HG03060 (cell line): ENCODE results near the gene FGF7.
"Not testable (repeated sequence)": the region's sequence is repeated elsewhere in the genome, so short reads cannot be mapped to it uniquely, and the experiment has no call there.

ENCODE experiments used
- ATAC-seq: cut with Tn5 transposase; IDR thresholded peaks from one replicate; pipeline ENCODE4 v1.9.1; 2021; ENCODE audit warnings: low read depth, moderate number of reproducible peaks; ENCODE audit not compliant: unreplicated experiment

FGF7 gene

GRCh38 chr15:49492151-49492550 is 69.1 kb downstream of the FGF7 start:
- no peak for ATAC-seq

- ATAC-seq: no peak
Measured at GRCh38 chr15:49492830-49493229, 69.8 kb downstream of the FGF7 start.

- no peak for ATAC-seq
Measured at GRCh38 chr15:49494842-49495241, 71.8 kb downstream of the FGF7 start.

- ATAC-seq: no peak
Measured at GRCh38 chr15:49495993-49496753, 73.1 kb downstream of the FGF7 start.

GRCh38 chr15:49501586-49501985 is 78.5 kb downstream of the FGF7 start:
- ATAC-seq: no peak

- ATAC-seq: no peak
Measured at GRCh38 chr15:49506341-49506740, 83.3 kb downstream of the FGF7 start.

- ATAC-seq: no peak
Measured at GRCh38 chr15:49507261-49507660, 84.2 kb downstream of the FGF7 start.

GRCh38 chr15:49512739-49513138 is 89.7 kb downstream of the FGF7 start:
- not testable (repeated sequence) for ATAC-seq

- no peak for ATAC-seq
Measured at GRCh38 chr15:49521802-49522201, 98.8 kb downstream of the FGF7 start.

- no peak for ATAC-seq
Measured at GRCh38 chr15:49528289-49528688, 105.2 kb downstream of the FGF7 start.

- no peak for ATAC-seq
Measured at GRCh38 chr15:49530092-49530491, 107.0 kb downstream of the FGF7 start.
